ENCODE measurements around the gene DTNB. TPM values are rescaled to one million over a fixed set of nuclear protein-coding genes. Genes with fewer than 3 reads are reported as not detected.

The DTNB gene
- total and polyA plus RNA-seq, 2 of the 4 experiments (the other 2 are of a cell fraction), result 3.8 to 5.3 TPM

GRCh38 chr2:25623361-25623760, 50.0 kb downstream of the DTNB start:
- Histone ChIP-seq H3K27me3 (ENCODE audit: control insufficient read depth, insufficient read depth, low read length) (no peaks in the 10 kb centered on the region), H3K14ac (replicated peaks; ENCODE audit: low read depth, low read length) (no peak overlapping the region), H3K56ac (ENCODE audit: extremely low read depth, insufficient read depth, low read length) (no peak overlapping the region), H3K9ac (ENCODE audit: low read depth, low read length) (no peak overlapping the region), H2BK20ac (ENCODE audit: low read depth, low read length) (no peak overlapping the region), H3K4me2 (ENCODE audit: low read depth, low read length) (no peak overlapping the region), H4K8ac (ENCODE audit: low read depth in 2 of 2, low read length in 2 of 2) (no peak overlapping the region), H3K4ac (ENCODE audit: low read depth, low read length) (no peak overlapping the region), H4K20me1 (ENCODE audit: insufficient read depth, low read length) (no peaks in the 10 kb centered on the region), H3K9me1 (ENCODE audit: insufficient read depth, low read length) (no peaks in the 10 kb centered on the region; the same call in 1 of the 2 replicates), H4K5ac (ENCODE audit: low read depth, low read length) (no peak overlapping the region), H2BK5ac (ENCODE audit: low read depth, low read length, poor library complexity, severe bottlenecking) (no peak overlapping the region), H3K4me3 (ENCODE audit: insufficient read depth, low read depth, low read length) (no peak overlapping the region), H2BK15ac (ENCODE audit: low read depth, low read length) (no peak overlapping the region), H2AK5ac (ENCODE audit: low read depth, low read length) (no peak overlapping the region), H3K9me3 (ENCODE audit: control insufficient read depth, insufficient read depth, low read length) (no peaks in the 10 kb centered on the region), H4K91ac (ENCODE audit: insufficient read depth, low read depth, low read length) (no peak overlapping the region), H2BK120ac (ENCODE audit: low read depth, low read length) (no peak overlapping the region), H3K18ac (ENCODE audit: low read depth, low read length) (no peak overlapping the region), H3K4me1 (ENCODE audit: control insufficient read depth, insufficient read depth, low read length) (no peaks in the 10 kb centered on the region; the same call in 1 of the 2 replicates), H3K23ac (ENCODE audit: low read depth, low read length) (no peak overlapping the region), H3K79me1 (ENCODE audit: low read depth in 1 of 2, low read length in 2 of 2) (no peaks in the 10 kb centered on the region), H2AFZ (replicated peaks; ENCODE audit: low read length, poor library complexity) (no peak overlapping the region), H3K27ac (ENCODE audit: insufficient read depth, low read length) (no peak overlapping the region), H3K36me3 (ENCODE audit: control insufficient read depth, insufficient read depth, low read length) (peaks cover 2% of the 10 kb centered on the region; the same call in 1 of the 2 replicates), H2AK9ac (replicated peaks; ENCODE audit: low read depth, low read length, poor library complexity) (no peak overlapping the region)
- WGBS, 2 experiments (ENCODE audit: extremely low coverage in 2 of 2, insufficient read length in 1 of 2), result no CpG with 5 or more reads among the region's 3 CpGs
- ChIA-PET POLR2A (ENCODE audit: unreplicated experiment) (no interaction called here), CTCF (interaction anchor here (1.2 kb wide), 1 partner anchor 16 kb away, joined by 3 read pairs; no protein-coding TSS in a partner anchor)
- TF ChIP-seq ELK1 (IDR thresholded peaks at IDR 0.05; ENCODE audit: borderline replicate concordance, low read depth, low read length), result no peak
- no TSS peak for BruUV-seq (replicated peaks)
- DNase-seq (no peak), ATAC-seq (ENCODE audit: low read depth) (no peak)
- intact Hi-C loops (cut with micrococcal nuclease), result no loop called here
- dilution Hi-C loops (cut with HindIII; ENCODE audit: low sequenced_read_pairs, unreplicated experiment), result no loop called here
- in situ Hi-C loops (cut with MboI; ENCODE audit: low sequenced_read_pairs), result no loop called here
